NB4 (cell line): ENCODE data around the gene GCK.

ENCODE experiments used
- POLR2A ChIP-seq: IDR thresholded peaks from 2 replicates; pipeline ENCODE4 v1.6.1; 2011; ENCODE audit warnings: mild to moderate bottlenecking; ENCODE audit not compliant: insufficient read length; ENCODE audit errors: extremely low read depth
- TF ChIP-seq, protein P1 (sequence below): IDR thresholded peaks from one replicate; pipeline ENCODE4 v1.5.1; 2012; ENCODE audit warnings: low read depth, low read length

DNA sequence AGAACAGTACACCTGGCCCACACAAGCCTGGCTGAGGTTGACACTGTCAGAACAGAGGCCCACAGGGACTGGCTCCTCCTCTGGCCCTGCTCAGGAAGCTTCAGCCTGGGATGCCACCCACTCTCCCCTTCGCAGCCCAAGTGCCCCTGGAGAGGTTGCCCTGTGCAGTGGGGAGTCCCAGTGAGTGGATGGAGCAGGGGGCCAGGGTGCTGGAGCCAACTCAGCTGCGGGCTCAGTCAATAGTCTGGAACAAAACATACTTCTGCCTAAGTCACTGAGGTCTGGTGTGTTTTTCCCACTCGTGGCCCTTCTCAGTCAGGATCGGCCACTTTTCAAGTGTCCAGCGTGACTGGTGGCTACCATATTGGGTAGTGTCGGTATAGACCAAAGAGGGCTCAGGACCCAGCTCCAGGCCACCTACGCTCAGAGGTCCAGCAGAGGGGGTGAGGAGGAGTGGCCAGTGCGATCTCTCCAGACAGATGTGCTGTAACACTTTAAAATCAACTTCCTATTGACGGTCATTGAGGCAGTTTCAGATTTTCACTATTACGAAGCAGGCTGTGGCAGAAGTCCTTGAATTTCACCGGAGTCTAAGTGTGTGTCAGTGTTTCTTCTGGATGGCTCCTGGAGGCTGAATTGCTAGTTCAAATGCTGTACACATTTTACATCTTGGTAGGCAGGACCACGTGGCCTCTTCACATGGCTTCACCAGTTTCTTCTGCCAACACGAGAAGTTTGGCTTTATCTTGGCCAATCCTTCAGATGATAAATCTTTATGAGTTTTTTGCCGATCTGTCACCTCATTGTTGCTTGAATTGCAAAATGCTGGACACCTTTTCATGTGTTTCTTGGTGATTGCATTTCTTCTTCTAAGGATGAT, 994 bp upstream of the GCK start:
- TF ChIP-seq, protein P1, sequence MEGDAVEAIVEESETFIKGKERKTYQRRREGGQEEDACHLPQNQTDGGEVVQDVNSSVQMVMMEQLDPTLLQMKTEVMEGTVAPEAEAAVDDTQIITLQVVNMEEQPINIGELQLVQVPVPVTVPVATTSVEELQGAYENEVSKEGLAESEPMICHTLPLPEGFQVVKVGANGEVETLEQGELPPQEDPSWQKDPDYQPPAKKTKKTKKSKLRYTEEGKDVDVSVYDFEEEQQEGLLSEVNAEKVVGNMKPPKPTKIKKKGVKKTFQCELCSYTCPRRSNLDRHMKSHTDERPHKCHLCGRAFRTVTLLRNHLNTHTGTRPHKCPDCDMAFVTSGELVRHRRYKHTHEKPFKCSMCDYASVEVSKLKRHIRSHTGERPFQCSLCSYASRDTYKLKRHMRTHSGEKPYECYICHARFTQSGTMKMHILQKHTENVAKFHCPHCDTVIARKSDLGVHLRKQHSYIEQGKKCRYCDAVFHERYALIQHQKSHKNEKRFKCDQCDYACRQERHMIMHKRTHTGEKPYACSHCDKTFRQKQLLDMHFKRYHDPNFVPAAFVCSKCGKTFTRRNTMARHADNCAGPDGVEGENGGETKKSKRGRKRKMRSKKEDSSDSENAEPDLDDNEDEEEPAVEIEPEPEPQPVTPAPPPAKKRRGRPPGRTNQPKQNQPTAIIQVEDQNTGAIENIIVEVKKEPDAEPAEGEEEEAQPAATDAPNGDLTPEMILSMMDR, result no peak
- no peak for TF ChIP-seq POLR2A
